HG02840 (cell line): ENCODE measurements around the gene TRIO.
A peak's percentile ranks its signal among the peaks of the same experiment; 100 is the strongest.

Source experiments
- ATAC-seq: cut with Tn5 transposase; IDR thresholded peaks from one replicate; pipeline ENCODE4 v1.9.1; 2021; ENCODE audit warnings: mild to moderate bottlenecking, moderate library complexity, moderate number of reproducible peaks; ENCODE audit not compliant: unreplicated experiment, low FRiP score

Gene TRIO

DNA sequence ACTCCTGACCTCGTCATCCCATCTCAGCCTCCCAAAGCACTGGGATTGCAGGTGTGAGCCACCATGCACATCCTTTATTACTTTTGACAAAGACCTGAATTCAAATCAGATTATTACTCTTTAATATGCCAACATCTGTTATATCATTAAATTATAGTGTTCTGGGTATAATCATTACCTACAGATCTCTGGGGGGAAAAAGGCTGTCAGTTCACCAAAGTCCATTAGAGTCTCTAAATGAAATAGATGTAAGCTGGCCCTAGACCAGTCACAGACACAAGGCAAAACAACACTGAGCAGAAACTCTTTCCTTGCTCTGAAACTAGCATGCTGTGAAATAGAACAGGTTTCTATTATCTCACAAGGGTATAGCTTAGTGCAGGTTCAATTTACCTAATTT, 21.6 kb upstream of the TRIO start:
- ATAC-seq, result no peak

DNA sequence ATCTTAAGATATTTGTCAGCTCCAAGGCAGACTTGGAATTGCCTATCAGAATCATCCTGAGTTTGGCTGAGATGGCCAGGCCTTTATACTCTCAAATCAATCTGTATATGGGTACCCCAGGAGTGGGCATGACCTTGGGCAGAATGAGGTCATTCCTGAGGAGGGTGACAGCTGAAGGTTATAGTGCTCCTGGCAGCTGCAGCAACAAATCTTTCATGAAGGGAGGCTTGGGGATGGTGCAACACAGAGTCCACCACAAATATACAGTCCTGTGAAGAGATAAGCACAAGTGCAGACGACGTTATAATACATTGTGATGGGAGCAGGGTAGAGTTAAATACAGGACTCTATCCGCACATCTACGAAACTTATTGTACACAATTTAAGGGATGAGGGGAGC, 21.1 kb upstream of the TRIO start:
- ATAC-seq, result no peak

DNA sequence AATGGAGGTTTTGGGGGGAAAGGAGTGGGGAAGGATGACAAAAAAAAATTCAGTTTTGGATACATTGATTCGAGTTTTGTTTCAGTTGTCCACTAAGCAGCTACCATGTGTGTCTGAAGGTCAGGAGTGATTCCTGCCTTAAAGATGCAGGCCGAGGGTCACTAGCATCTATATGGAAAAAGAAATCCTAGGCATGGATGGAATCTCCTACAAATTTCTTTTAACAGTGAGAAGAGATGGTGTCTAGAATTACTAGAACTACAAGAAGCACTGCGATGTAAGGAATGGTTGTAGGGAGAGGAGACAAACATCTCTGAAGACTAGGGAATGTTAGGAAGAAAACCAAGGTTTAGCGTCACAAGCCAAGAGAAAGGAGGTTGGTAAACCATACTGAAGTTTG, 19.6 kb upstream of the TRIO start:
- no peak for ATAC-seq

DNA sequence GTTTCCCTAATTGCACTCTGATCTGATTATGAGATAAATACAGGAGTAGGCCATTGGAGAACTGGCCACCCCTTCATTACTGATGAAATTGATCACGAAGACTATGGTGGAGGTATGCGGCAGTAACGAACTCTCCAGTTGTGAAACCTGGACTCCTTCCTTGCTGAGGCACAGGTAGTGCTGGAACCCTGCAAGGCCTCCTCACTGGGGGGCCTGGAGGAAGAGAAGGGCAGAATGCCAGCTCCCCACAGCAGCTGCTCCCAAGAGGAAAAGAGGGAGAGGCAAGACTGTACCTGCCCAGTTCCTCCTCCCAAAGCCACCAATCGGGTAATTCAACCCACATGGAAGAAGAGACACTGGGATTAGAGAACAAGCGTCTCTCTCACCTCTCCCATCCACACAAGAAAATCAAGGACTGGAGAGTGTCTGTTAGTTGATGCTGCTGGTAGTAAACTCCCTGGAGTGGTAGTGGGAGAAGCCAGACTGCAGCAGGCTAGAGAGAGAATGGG, 19.1 kb upstream of the TRIO start:
- ATAC-seq, result no peak

DNA sequence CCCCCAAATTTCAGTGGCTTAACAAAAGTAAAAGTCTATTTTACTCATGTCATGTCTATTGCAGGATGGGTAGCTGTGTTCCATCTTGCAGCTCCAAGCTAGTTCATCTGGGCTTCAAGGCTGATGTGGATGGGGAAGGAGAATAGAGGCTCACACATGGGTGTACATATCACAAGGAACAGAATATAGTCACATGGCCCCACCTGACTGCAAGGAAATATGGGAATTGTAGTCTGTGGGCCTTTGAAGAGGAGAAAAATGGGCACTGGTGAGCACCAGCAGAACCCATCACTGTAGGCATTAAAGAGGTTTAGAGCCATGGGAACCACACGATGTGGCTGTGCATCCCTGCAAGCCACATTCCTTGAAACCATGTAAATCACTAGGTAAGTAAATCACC, 17.9 kb upstream of the TRIO start:
- ATAC-seq, result no peak

GRCh38 chr5:14127587-14127986, 15.6 kb upstream of the TRIO start:
- ATAC-seq, result no peak

DNA sequence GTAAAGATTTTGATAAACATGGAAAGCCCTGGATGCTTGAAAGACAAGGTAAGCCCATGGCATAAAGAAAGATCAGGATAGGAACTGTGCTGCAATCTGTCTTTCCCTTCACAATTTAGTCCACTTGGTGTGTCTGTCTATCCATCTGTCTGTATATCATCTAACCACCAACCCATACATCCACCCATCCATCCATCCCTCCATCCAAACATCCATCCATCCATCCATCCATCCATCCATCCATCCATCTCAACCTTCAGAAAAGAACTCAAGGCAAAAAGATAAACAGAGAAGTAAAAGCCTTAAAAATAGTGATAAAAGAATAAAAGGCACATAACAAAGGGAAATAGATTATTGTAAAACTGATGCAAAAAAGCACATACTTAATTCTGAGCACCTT, 15.1 kb upstream of the TRIO start:
- ATAC-seq, result no peak

DNA sequence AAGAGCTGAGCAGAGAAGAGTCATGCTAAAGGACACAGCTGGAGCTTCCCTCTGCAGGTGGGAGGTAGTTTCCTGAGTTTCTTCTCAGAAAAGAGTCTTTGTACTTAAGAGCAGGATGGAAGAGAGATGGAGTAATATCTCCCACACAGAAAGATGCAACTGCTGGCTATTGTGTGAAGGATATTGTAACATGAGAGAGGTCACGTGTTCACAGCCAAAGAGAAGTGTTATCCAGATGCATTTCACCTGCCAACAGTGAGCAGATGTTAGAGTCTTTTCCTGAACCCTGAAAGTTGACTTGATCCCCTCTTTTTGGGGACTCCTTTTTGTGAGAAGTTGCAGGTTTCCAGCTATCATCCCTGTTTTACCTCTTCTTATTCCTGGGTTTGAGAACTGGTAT, 14.0 kb upstream of the TRIO start:
- no peak for ATAC-seq

DNA sequence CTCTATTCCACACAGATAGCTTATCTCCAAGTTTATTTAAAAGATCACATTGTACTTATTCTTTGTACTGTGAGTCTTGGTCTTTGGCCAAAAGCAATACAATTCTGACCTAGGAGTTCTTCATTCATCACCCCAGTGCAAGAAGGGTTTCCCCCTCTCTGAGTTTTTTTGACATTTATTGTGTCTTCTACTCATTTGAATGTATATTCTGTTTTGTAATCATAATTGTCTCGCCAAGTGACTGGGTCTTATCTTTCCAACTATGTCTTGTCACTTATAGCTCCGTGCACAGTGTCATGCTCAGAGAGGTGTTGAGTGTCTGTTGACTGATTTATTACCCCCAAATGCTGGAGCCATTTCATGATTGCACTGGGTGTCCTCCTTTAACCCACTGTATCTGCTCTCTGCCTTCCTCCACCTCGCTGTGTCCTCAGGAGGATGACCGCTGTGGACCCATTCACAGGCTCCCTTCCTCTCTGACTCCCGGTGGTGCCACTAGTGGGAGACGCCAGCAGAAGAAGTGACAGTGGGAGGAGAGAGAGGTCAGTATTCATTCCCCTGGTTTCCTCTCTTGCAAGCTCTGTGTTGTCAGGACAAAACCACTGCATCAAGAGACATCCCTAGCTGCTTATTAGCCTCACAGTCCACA, 11.2 kb upstream of the TRIO start:
- ATAC-seq, result no peak

GRCh38 chr5:14133394-14133793, 9.7 kb upstream of the TRIO start:
- no peak for ATAC-seq

GRCh38 chr5:14134083-14134482, 9.1 kb upstream of the TRIO start:
- no peak for ATAC-seq

DNA sequence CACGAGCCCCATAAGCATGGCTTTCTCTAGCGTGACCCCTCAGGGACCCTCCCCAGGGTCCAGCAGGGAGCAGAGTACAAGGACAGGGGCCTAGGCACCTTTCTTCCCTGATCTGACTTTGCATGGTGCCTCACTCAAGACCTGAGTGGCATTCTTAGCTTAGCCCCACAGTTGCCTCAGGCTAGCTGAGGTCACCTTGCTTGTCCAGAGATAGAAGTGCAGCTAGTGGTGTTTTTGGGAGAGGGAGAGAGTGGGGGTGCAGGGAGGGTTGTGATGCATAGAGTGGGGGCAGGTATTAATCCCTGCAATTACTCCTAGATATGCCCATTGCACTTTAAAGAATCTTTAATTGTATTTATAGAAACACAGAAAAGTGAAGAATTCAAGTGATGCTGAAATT, 8.4 kb upstream of the TRIO start:
- ATAC-seq, result no peak

GRCh38 chr5:14135621-14136020, 7.5 kb upstream of the TRIO start:
- no peak for ATAC-seq

DNA sequence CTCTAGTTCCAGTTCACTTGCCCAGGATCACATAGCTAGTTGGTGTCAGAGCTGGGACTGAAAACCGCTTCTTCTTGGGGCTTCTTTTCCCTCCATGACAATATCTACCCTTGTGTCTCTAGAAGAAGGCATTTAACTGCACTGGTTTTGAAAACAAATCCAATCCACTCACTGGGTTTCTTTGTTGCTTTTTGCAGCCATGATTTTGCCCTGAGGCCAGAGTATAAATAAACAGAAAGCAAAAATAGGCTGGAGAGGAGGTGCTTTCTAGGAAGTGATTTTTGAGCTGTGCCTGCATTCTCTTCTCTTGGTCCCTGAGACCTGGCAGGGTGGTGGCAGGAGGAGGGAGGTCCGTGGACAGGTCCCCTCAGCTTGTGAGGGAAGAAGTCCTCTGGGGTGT, 6.9 kb upstream of the TRIO start:
- no peak for ATAC-seq

- no peak for ATAC-seq
Observed at GRCh38 chr5:14138608-14139540, 4.3 kb upstream of the TRIO start.

DNA sequence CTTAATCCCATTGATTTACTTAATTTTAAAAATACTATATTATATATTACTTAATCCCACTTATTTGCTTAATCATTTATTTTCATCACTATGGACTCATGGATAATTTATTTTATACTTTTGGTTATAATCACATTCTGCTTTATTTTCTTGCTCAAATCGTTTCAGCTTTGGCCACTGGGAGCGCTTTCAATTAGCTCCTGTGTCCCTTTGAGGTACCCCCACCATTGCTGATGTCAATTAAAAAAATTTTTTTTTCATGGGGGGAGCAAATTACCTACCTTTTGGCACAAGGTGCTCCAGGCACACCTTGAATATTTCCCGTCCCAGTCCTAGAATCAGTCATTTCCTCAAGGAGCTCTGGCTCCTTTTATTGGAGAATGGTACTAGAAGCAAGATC, 1.4 kb upstream of the TRIO start:
- ATAC-seq, result no peak

DNA sequence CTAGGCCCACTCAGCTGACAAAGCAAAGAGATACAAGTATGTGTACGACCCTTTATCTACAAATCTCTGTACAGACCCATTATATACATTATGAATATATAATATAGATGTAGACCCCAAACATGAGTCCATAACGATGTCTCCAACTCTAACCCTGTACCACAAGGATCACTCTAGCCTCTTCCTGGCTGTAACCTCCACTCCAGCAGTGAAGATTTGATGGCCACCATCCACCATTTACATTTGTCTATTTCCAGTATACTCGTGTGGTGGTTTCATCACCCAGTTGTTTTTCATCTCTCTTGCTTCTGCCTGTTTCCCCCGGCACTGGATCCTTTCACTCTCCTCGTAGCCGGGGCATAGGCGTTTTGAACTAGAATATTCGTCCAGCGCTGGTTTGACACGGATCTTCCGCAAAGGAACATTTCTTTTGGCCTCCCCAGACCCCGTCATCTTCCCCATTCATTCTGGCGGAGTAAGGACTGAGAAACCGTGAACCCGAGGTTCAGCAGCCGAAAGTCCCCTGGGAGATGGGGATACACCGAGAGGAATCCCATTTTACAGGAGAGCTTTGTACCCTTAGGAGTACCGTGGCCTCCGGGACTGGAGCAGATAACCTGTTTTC, 828 bp upstream of the TRIO start:
- ATAC-seq, result peak; percentile 5

GRCh38 chr5:14143546-14143840, 351 bp downstream of the TRIO start:
- peak; percentile 11 for ATAC-seq

GRCh38 chr5:14143841-14144585, 871 bp downstream of the TRIO start:
- ATAC-seq, result peak; percentile 13

DNA sequence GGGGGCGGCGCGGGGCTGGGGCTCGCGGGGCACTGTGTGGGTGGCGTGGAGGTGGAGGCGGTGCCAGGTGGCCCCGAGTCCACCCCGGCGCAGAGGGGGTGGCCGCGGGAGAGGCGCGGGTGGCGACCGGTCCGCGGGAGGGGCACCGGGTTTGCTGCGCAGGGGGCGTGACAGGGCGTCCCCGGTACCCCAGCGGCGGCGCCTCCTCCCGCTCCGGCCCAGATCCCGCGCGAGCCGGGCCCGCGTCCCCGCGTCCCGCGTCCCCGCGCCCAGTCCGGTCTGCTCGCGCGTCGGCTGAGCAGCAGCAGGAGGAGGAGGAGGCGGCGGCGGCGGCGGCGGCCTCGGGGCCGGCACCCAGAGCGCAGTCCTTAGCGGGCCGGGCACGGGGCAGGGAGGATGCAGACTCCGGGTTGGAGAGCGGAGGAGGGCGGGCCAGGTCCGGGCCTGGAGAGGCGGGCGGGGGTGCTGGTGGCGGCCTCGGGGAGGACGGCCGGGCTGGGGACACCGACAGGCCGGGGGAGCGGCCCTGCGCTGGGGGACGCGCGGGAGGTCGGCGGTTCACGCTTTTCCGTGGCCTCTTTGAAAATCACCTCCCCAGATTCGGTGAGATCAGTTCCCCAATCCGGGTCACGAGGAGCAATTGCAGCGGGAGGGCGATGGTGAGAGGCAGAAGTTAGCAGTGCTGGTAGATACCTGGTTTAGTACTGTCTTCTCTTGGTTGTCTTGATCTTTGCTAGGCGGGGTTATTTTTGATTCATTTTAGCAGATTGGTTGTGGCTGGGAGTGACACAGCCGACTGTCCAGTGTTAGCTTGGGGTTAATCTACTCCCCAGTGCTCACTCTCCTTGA, 1.7 kb downstream of the TRIO start:
- peak; percentile 36 for ATAC-seq
